HL-60 (cell line): Measurements from ENCODE around the gene FUT6.
"Not testable (repeated sequence)": the region's sequence is repeated elsewhere in the genome, so short reads cannot be mapped to it uniquely, and the experiment has no call there.

Experiments
- DNase-seq, 2 experiments: peaks; one replicate each; pipeline ENCODE4 v3.0.0-alpha.2; 2010 to 2020; ENCODE audit warnings: low read depth in 1 of 2, low spot score in 1 of 2
- H3K27ac ChIP-seq: fragments of 250-450 bp; sonication (Bioruptor Pico); replicated peaks from 2 replicates; pipeline ENCODE4 v1.5.1; 2020; ENCODE audit warnings: mild to moderate bottlenecking, moderate library complexity
- H3K27me3 ChIP-seq: fragments of 250-450 bp; sonication (Bioruptor Pico); 2 replicates; pipeline ENCODE4 v1.5.1; 2021; ENCODE audit warnings: mild to moderate bottlenecking, moderate library complexity; ENCODE audit not compliant: insufficient read depth, poor library complexity, severe bottlenecking
- H3K4me3 ChIP-seq: replicated peaks from 2 replicates; pipeline ENCODE4 v1.5.1; 2011; ENCODE audit warnings: mild to moderate bottlenecking, control low read depth, low read length; ENCODE audit not compliant: insufficient read depth
- GABPA ChIP-seq: IDR thresholded peaks from 2 replicates; pipeline ENCODE4 v1.6.1; 2012; ENCODE audit warnings: low read depth
- POLR2AphosphoS5 ChIP-seq: IDR thresholded peaks from 2 replicates; pipeline ENCODE4 v1.6.1; 2012; ENCODE audit warnings: low read depth
- REST ChIP-seq: IDR thresholded peaks from 2 replicates; pipeline ENCODE4 v1.6.1; 2012; ENCODE audit warnings: low read depth; ENCODE audit not compliant: insufficient replicate concordance
- SPI1 ChIP-seq: IDR thresholded peaks from 2 replicates; pipeline ENCODE4 v1.6.1; 2012; ENCODE audit warnings: low read depth, mild to moderate bottlenecking, borderline replicate concordance
- TF ChIP-seq, protein P1 (sequence below): IDR thresholded peaks from one replicate; pipeline ENCODE4 v1.5.1; 2011; ENCODE audit warnings: low read length, control low read depth, inconsistent platforms; ENCODE audit not compliant: insufficient read depth

The FUT6 gene

DNA sequence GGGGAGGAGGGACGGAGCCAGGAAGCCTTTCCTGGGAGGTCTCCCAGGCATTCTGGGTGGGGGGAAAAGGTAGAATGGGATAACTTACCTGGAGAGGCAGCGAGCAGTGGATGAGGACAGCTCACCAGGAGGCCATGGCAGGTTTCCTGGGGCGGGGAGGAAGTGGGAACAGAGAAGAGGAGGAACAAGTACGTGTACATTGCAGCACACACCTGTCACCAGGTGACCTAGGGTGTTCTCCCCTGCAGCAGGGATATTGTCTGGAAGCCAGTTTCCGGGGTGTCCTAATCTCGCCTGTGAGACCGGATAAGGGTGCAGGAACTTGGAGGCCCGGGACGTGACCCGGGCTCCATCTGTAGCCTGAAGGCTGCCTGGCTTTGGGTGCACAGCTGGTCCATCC lies 11.8 kb upstream of the FUT6 start, which contains the start of gene FUT3:
TSS of gene FUT3 (minus strand) at position 148 of the 400 bp plus-strand sequence.
- TF ChIP-seq POLR2AphosphoS5, result no peak
- TF ChIP-seq, protein P1, sequence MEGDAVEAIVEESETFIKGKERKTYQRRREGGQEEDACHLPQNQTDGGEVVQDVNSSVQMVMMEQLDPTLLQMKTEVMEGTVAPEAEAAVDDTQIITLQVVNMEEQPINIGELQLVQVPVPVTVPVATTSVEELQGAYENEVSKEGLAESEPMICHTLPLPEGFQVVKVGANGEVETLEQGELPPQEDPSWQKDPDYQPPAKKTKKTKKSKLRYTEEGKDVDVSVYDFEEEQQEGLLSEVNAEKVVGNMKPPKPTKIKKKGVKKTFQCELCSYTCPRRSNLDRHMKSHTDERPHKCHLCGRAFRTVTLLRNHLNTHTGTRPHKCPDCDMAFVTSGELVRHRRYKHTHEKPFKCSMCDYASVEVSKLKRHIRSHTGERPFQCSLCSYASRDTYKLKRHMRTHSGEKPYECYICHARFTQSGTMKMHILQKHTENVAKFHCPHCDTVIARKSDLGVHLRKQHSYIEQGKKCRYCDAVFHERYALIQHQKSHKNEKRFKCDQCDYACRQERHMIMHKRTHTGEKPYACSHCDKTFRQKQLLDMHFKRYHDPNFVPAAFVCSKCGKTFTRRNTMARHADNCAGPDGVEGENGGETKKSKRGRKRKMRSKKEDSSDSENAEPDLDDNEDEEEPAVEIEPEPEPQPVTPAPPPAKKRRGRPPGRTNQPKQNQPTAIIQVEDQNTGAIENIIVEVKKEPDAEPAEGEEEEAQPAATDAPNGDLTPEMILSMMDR, result no peak
- no peak for TF ChIP-seq GABPA
- no peak for TF ChIP-seq REST
- TF ChIP-seq SPI1, result no peak
- H3K4me3 ChIP-seq, result no peak within 1 kb of the TSS
- no peak for DNase-seq
- H3K27me3 ChIP-seq, result no peaks in the 10 kb centered on the region
- H3K27ac ChIP-seq, result no peak within 1 kb of the TSS

- H3K4me3 ChIP-seq, result no peak overlapping the region
- TF ChIP-seq REST, result no peak
- no peak for TF ChIP-seq SPI1
- no peak for TF ChIP-seq POLR2AphosphoS5
- H3K27me3 ChIP-seq, result no peaks in the 10 kb centered on the region
- H3K27ac ChIP-seq, result no peak overlapping the region
- DNase-seq, result no peak
These were observed 11.3 kb upstream of the FUT6 start for GRCh38 chr19:5850743-5851293.

DNA sequence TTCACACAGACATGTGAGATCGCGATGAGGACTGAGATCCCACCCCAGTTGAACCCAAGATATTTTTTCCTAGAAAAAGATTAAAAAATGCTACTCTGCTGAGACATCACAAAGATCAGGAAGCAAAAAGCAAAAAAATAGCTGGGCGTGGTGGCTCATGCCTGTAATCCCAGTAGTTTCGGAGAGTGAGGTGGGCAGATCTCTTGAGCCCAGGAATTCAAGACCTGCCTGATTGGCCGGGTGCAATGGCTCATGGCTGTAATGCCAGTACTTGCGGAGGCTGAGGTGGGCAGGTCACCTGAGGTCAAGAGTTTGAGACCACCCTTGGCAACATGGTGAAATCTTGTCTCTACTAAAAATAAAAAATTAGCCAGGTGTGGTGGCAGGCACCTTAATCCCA lies 10.7 kb upstream of the FUT6 start:
- no peak overlapping the region for H3K4me3 ChIP-seq
- TF ChIP-seq SPI1 (no peak), POLR2AphosphoS5 (no peak), GABPA (no peak), REST (no peak)
- DNase-seq, result no peak
- H3K27me3 ChIP-seq, result no peaks in the 10 kb centered on the region
- no peak overlapping the region for H3K27ac ChIP-seq

DNA sequence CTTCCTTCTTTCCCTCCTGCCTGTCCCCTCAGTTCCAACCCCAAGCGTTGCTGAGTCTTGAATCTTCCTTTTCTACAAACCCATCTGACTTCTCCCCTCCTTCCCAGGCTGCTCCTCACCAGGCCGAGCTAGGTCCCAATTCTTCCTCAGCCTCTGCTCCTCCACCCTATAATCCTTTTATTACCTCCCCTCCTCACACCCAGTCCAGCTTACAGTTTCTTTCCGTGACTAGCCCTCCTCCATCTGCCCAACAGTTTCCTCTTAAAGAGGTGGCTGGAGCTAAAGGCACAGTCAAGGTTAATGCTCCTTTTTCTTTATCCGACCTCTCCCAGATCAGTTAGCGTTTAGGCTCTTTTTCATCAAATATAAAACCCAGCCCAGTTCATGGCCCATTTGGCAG lies 9.1 kb upstream of the FUT6 start:
- not testable (repeated sequence) for H3K4me3 ChIP-seq, H3K27me3 ChIP-seq, DNase-seq, H3K27ac ChIP-seq

DNA sequence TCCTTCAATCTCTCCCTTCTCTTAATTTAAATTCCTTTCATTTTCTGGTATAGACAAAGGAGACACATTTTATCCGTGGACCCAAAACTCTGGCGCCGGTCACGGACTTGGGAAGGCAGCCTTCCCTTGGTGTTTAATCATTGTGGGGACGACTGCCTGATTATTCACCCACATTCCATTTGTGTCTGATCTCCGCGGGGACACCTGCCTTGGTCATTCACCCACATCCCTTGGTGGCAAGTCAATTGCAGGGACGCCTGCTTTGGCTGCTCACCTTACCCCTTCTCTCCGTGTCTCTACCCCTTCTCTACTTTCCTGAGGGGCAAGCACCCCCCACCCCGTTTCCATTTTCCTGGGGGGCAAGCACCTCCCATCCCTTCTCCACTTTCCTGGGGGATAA lies 8.3 kb upstream of the FUT6 start:
- H3K27ac ChIP-seq, H3K27me3 ChIP-seq, H3K4me3 ChIP-seq, DNase-seq: not testable (repeated sequence)
